ENCODE measurements around the gene RANBP1. TPM values are rescaled to one million over a fixed set of nuclear protein-coding genes. Genes with fewer than 3 reads are reported as not detected.
A peak's percentile ranks its signal among the peaks of the same experiment; 100 is the strongest.

The RANBP1 gene
- total RNA-seq, 5 donors from 2014 or later (not counting 1 experiment from before 2014, with no cell fraction given): 64.0 to 81.1 (median 75.4) TPM

DNA sequence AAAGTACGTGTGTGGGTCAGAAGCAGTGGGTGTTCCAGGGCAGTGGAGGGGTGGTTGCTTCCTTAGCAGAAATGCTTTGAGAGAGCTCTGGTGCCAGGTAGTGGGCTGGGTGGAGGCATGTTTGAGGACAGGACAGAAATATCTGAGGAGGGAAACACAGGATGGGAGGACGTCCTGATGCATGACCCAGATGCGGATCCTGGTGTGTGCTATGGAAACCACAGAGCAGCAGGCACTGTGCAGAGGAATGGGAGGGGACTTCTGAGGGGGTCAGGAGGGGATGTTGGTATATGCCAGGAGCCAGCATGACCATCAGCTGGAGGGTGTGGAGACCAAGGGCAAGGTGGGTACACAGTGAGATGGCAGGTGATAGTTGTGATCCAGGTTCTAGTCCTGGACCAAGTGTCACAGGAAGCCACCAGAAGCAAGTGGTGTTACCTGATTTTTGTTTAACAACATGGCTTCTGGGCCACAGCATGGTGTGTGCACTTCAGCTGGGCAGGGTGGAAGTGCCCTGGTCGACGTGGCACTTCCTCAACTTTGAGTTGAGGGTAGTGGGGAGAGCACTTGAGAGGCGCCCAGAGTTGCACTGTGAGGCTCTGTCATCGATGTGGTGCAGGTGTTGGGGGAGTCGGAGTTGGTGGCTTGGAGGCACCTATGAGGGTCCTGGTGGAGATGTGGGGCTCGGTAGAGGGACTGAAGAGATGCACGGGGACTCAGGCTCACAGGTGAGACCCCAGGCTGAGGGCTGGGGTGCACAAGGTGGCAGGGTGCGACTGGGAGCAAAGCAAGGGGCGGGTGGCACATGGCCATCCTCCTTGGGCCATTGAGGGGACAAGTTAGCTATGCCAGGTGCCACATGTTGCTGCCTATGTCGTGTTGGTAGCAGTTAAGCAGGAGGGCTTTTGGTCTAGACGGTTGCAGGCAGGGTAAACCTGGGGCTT lies 28.3 kb upstream of the RANBP1 start:
- ChIA-PET CTCF (no interaction called here), POLR2A (interaction anchor here in 1 of 2 donors (0.6 kb wide), 1 partner anchor 759 kb away, joined by 7 read pairs; no protein-coding TSS in a partner anchor)
- Mint-ChIP-seq H3K27me3 (no peaks in the 10 kb centered on the region), H3K4me1 (peaks cover 46 to 56% (median 47%) of the 10 kb centered on the region in 3 donors), H3K27ac (peak overlapping the region; percentile 8 to 33), H3K36me3 (peaks cover 53% of the 10 kb centered on the region), H3K4me3 (peak overlapping the region in 2 of 3 donors; percentile 28 to 44), H3K9me3 (no peaks in the 10 kb centered on the region)
- Histone ChIP-seq H3K27me3 (replicated peaks in 1 of 2; ENCODE audit: control insufficient read depth in 2 of 2, extremely low read depth in 1 of 2, insufficient read depth in 2 of 2, low read length in 1 of 2) (no peaks in the 10 kb centered on the region), H3K27ac (ENCODE audit: low read length) (no peak overlapping the region), H3K9me3 (no peaks in the 10 kb centered on the region), H3K4me1 (ENCODE audit: control insufficient read depth in 1 of 2, extremely low read depth in 1 of 2, insufficient read depth in 2 of 2, low read length in 2 of 2) (peaks cover 4 to 95% of the 10 kb centered on the region in 2 experiments), H3K4me3 (ENCODE audit: control insufficient read depth in 1 of 2, extremely low read depth in 1 of 2, low read length in 1 of 2) (no peak overlapping the region), H3K36me3 (ENCODE audit: control insufficient read depth in 2 of 2, extremely low read depth in 1 of 2, insufficient read depth in 1 of 2, low read length in 1 of 2) (peaks cover 34 to 66% of the 10 kb centered on the region in 2 donors)
- WGBS (ENCODE audit: insufficient coverage): 82% methylated on average over 14 of the region's 14 CpGs
- DNase-seq (peak in 4 of 35 experiments; percentile 3 to 41 (median 26)), ATAC-seq (replicated peaks in 1 of 4) (peak in 2 of 4 experiments; percentile 30 to 45)

DNA sequence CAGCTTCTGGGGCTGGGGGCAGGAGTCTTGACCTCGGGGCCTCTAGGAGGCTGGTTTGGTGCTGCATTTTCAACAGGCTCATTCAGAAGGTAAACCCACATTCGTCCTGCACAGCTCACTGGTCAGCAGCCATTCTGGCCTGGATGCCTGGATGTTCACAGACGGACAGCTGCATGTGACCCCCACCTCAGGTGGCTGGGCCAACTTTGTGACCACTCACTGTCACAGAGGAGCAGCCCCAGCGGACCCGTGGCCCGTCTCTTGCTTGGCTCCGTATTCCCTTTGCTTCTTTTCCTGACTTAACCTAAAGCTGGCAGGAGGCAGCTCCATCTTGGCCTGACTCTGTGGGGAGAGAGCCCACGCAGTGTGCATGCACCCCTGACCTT lies 27.6 kb upstream of the RANBP1 start:
- no peak for DNase-seq
- Mint-ChIP-seq H3K27ac (peak overlapping the region in 1 of 2 donors; percentile 8), H3K36me3 (peaks cover 54% of the 10 kb centered on the region), H3K4me3 (no peak overlapping the region), H3K9me3 (no peaks in the 10 kb centered on the region), H3K27me3 (no peaks in the 10 kb centered on the region), H3K4me1 (peaks cover 39 to 50% (median 40%) of the 10 kb centered on the region in 3 donors)
- H3K4me1 ChIP-seq (ENCODE audit: control insufficient read depth in 1 of 2, extremely low read depth in 1 of 2, insufficient read depth in 2 of 2, low read length in 2 of 2): peaks cover 0 to 95% of the 10 kb centered on the region in 2 experiments
- no peak for ATAC-seq (replicated peaks in 1 of 4)
- H3K9me3 ChIP-seq: no peaks in the 10 kb centered on the region
- CTCF ChIA-PET: no interaction called here
- 97% methylated on average over 3 of the region's 8 CpGs for WGBS (ENCODE audit: insufficient coverage)
- no peak overlapping the region for H3K27ac ChIP-seq (ENCODE audit: low read length)
- no peaks in the 10 kb centered on the region for H3K27me3 ChIP-seq (replicated peaks in 1 of 2; ENCODE audit: control insufficient read depth in 2 of 2, extremely low read depth in 1 of 2, insufficient read depth in 2 of 2, low read length in 1 of 2)
- peaks cover 36 to 70% of the 10 kb centered on the region in 2 donors for H3K36me3 ChIP-seq (ENCODE audit: control insufficient read depth in 2 of 2, extremely low read depth in 1 of 2, insufficient read depth in 1 of 2, low read length in 1 of 2)
- POLR2A ChIA-PET: interaction anchor here in 1 of 2 donors (0.6 kb wide), 1 partner anchor 759 kb away, joined by 7 read pairs; no protein-coding TSS in a partner anchor
- H3K4me3 ChIP-seq (ENCODE audit: control insufficient read depth in 1 of 2, extremely low read depth in 1 of 2, low read length in 1 of 2): no peak overlapping the region

DNA sequence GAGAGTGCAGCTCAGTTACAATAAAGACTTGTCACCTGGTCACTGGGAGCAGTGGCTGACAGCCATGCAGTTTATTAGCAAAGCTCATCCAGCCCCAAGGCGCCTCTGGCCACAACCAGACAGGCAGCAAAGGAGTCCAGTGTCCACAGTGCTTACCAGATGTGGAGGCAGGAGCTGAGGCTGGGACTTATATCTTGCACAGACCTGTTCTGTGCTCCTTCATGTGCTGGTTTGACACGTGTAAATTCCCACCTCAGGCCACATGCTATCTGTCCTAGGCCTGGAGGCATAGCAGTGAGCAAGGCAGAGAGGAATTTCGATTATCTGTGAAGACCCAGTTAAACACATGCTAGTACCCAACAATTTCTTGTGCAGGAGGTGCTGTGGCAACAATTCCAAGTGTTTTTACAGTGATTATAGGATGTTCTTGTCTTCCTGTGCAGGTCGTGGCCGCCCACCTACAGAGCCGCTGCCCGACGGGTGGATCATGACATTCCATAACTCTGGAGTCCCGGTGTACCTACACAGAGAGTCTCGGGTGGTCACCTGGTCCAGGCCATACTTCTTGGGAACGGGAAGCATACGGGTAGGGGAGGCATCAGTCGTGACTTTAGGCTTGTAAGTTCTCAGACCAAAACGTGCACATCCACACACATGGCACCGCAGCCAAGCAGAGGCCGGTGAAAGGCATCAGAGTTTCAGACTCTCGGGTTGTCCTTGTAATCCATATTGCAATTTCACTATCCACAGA lies 26.5 kb upstream of the RANBP1 start:
- Mint-ChIP-seq H3K27me3 (no peaks in the 10 kb centered on the region), H3K4me3 (no peak overlapping the region), H3K27ac (peak overlapping the region in 1 of 2 donors; percentile 28), H3K9me3 (no peaks in the 10 kb centered on the region), H3K36me3 (peaks cover 63% of the 10 kb centered on the region), H3K4me1 (peaks cover 28 to 44% (median 34%) of the 10 kb centered on the region in 3 donors)
- CTCF ChIA-PET: no interaction called here
- peaks cover 46 to 81% of the 10 kb centered on the region in 2 donors for H3K36me3 ChIP-seq (ENCODE audit: control insufficient read depth in 2 of 2, extremely low read depth in 1 of 2, insufficient read depth in 1 of 2, low read length in 1 of 2)
- H3K27ac ChIP-seq (ENCODE audit: low read length): no peak overlapping the region
- H3K4me3 ChIP-seq (ENCODE audit: control insufficient read depth in 1 of 2, extremely low read depth in 1 of 2, low read length in 1 of 2): no peak overlapping the region
- DNase-seq: no peak
- WGBS (ENCODE audit: insufficient coverage): 95% methylated on average over 16 of the region's 17 CpGs
- ATAC-seq (replicated peaks in 1 of 4): no peak
- no peaks in the 10 kb centered on the region for H3K9me3 ChIP-seq
- H3K27me3 ChIP-seq (replicated peaks in 1 of 2; ENCODE audit: control insufficient read depth in 2 of 2, extremely low read depth in 1 of 2, insufficient read depth in 2 of 2, low read length in 1 of 2): no peaks in the 10 kb centered on the region
- H3K4me1 ChIP-seq (ENCODE audit: control insufficient read depth in 1 of 2, extremely low read depth in 1 of 2, insufficient read depth in 2 of 2, low read length in 2 of 2): peaks cover 3 to 97% of the 10 kb centered on the region in 2 experiments
- POLR2A ChIA-PET: no interaction called here

- ChIA-PET POLR2A (interaction anchor here in 1 of 2 donors (0.6 kb wide), 1 partner anchor 216 kb away, joined by 4 read pairs; no protein-coding TSS in a partner anchor), CTCF (no interaction called here)
- peaks cover 68% of the 10 kb centered on the region for H3K36me3 Mint-ChIP-seq
- H3K36me3 ChIP-seq (ENCODE audit: control insufficient read depth in 2 of 2, extremely low read depth in 1 of 2, insufficient read depth in 1 of 2, low read length in 1 of 2): peaks cover 53 to 88% of the 10 kb centered on the region in 2 donors
- no peak overlapping the region for H3K4me3 ChIP-seq (ENCODE audit: control insufficient read depth in 1 of 2, extremely low read depth in 1 of 2, low read length in 1 of 2)
- H3K27ac ChIP-seq (ENCODE audit: low read length): no peak overlapping the region
- H3K4me1 Mint-ChIP-seq: peaks cover 20 to 37% (median 27%) of the 10 kb centered on the region in 3 donors
- no peaks in the 10 kb centered on the region for H3K9me3 ChIP-seq
- 90% methylated on average over 11 of the region's 11 CpGs for WGBS (ENCODE audit: insufficient coverage)
- H3K27ac Mint-ChIP-seq: peak overlapping the region; percentile 75 to 88
- ATAC-seq (replicated peaks in 1 of 4): no peak
- no peaks in the 10 kb centered on the region for H3K9me3 Mint-ChIP-seq
- no peaks in the 10 kb centered on the region for H3K27me3 Mint-ChIP-seq
- peaks cover 3 to 92% of the 10 kb centered on the region in 2 experiments for H3K4me1 ChIP-seq (ENCODE audit: control insufficient read depth in 1 of 2, extremely low read depth in 1 of 2, insufficient read depth in 2 of 2, low read length in 2 of 2)
- DNase-seq: no peak
- H3K27me3 ChIP-seq (replicated peaks in 1 of 2; ENCODE audit: control insufficient read depth in 2 of 2, extremely low read depth in 1 of 2, insufficient read depth in 2 of 2, low read length in 1 of 2): no peaks in the 10 kb centered on the region
- H3K4me3 Mint-ChIP-seq: no peak overlapping the region
Measured at GRCh38 chr22:20089977-20090729, 25.8 kb upstream of the RANBP1 start.

GRCh38 chr22:20090730-20091240 lies 25.1 kb upstream of the RANBP1 start:
- POLR2A ChIA-PET: interaction anchor here in 1 of 2 donors (0.6 kb wide), 1 partner anchor 215 kb away, joined by 4 read pairs; no protein-coding TSS in a partner anchor
- H3K4me3 ChIP-seq (ENCODE audit: control insufficient read depth in 1 of 2, extremely low read depth in 1 of 2, low read length in 1 of 2): no peak overlapping the region
- no peaks in the 10 kb centered on the region for H3K9me3 Mint-ChIP-seq
- H3K27me3 ChIP-seq (replicated peaks in 1 of 2; ENCODE audit: control insufficient read depth in 2 of 2, extremely low read depth in 1 of 2, insufficient read depth in 2 of 2, low read length in 1 of 2): no peaks in the 10 kb centered on the region
- peaks cover 71% of the 10 kb centered on the region for H3K36me3 Mint-ChIP-seq
- ATAC-seq (replicated peaks in 1 of 4) (no peak), DNase-seq (no peak)
- peaks cover 51 to 90% of the 10 kb centered on the region in 2 donors for H3K36me3 ChIP-seq (ENCODE audit: control insufficient read depth in 2 of 2, extremely low read depth in 1 of 2, insufficient read depth in 1 of 2, low read length in 1 of 2)
- peaks cover 16 to 40% (median 27%) of the 10 kb centered on the region in 3 donors for H3K4me1 Mint-ChIP-seq
- H3K9me3 ChIP-seq: no peaks in the 10 kb centered on the region
- H3K4me3 Mint-ChIP-seq: peak overlapping the region in 1 of 3 donors; percentile 18
- H3K4me1 ChIP-seq (ENCODE audit: control insufficient read depth in 1 of 2, extremely low read depth in 1 of 2, insufficient read depth in 2 of 2, low read length in 2 of 2): peaks cover 3 to 89% of the 10 kb centered on the region in 2 experiments
- peak overlapping the region; percentile 78 to 88 for H3K27ac Mint-ChIP-seq
- CTCF ChIA-PET: no interaction called here
- WGBS (ENCODE audit: insufficient coverage): 48% methylated on average over 3 of the region's 9 CpGs
- H3K27me3 Mint-ChIP-seq: no peaks in the 10 kb centered on the region
- peak overlapping the region; percentile 44 for H3K27ac ChIP-seq (ENCODE audit: low read length)
